AG09319 (cell line): Measurements from ENCODE around the gene RTKN.

Experiments
- DNase-seq: peaks from one replicate; pipeline ENCODE4 v3.0.0-alpha.2; 2010; ENCODE audit warnings: low read depth; ENCODE audit errors: extremely low read depth
- TF ChIP-seq, protein P1 (sequence below): IDR thresholded peaks from 2 replicates; pipeline ENCODE4 v1.5.1; 2011; ENCODE audit warnings: low read depth, mild to moderate bottlenecking, inconsistent platforms, low read length, moderate library complexity

RTKN gene

DNA sequence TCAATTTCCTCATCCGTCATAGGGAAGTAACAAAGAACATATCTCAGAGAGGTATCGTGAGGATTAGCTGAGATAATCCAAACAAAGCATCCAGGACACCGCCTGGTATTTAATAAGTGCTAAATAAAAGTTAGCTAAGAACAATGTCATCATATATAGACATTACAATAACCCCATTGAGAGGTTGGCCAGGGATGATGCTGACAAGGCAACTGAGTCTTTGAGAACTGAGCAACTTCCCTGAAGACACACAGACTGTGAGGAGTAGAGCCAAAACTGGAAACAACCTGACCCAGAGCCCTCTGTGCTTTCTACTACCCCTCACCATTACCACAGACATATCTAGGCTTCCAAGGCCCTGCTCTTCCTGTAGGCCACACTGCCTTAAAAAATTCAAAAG lies 60.0 kb downstream of the RTKN start:
- TF ChIP-seq, protein P1, sequence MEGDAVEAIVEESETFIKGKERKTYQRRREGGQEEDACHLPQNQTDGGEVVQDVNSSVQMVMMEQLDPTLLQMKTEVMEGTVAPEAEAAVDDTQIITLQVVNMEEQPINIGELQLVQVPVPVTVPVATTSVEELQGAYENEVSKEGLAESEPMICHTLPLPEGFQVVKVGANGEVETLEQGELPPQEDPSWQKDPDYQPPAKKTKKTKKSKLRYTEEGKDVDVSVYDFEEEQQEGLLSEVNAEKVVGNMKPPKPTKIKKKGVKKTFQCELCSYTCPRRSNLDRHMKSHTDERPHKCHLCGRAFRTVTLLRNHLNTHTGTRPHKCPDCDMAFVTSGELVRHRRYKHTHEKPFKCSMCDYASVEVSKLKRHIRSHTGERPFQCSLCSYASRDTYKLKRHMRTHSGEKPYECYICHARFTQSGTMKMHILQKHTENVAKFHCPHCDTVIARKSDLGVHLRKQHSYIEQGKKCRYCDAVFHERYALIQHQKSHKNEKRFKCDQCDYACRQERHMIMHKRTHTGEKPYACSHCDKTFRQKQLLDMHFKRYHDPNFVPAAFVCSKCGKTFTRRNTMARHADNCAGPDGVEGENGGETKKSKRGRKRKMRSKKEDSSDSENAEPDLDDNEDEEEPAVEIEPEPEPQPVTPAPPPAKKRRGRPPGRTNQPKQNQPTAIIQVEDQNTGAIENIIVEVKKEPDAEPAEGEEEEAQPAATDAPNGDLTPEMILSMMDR, result no peak
- DNase-seq, result no peak

DNA sequence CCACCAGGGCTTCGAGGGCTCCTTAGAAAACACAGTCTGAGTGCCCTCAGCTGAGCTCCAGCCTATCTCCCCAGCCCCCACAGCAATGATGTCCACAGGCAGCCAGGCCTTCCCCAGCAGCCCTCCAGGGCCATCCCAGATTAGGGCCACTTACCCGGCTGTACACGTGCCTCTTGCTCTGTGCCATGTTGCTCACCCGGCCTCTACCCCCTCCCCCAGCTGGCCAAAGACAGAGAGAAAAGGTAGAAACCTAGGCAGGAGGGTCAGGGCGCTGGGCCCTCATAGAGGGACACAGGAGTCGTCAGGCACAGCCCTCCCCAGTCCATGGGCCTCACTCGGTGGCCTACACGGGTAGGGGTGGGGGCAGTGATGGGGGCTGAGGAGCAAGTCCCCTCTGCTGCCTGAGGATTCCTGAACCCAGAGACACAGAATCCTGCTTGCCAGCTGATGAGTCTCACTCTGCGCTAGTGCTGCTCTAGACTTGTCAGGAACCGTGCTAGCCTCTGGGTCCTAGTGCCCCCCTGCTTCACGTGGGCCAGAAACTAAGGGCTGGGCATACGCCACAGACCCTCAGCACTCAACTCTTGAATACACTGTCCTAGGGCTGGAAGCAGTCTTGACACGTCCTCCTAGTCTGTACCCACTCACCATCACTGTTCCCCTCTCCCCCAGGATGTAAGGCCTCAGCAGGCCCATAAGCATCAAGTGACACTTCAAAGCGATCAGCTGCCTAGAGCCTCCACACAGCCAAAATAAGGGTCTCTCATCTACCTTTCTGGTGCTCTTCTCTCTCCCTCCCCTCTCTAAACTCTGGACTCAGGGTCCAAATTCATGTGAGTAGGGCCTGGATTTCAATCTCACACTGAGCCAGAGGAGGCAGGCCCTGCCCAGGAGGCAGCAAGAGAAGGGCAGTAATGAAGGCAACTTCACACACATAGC lies 61.6 kb downstream of the RTKN start, which contains the start of gene DCTN1:
TSS of gene DCTN1 (minus strand) at position 461 of the 939 bp plus-strand sequence. CDS start at position 187, 274 bp downstream.
- TF ChIP-seq, protein P1, result no peak
- peak; percentile 22 for DNase-seq

DNA sequence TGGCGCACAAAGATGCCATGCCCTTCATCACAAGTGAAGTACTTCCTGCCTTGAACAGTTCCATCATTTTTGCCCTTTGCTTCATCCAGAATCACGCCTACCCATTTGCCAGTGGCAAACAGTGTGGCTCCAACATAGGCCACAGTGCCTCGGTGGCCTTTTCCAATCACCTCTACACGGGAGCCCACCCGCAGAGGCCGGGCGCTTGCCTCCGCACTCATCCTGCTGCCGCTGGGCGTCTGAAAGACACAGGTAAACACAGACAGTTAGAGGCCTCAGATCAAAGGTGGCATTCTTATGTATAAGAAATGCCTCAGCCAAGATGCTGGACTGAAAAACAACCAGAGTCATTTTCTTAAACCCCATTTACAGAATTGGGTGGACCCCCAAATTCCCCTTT lies 63.7 kb downstream of the RTKN start:
- TF ChIP-seq, protein P1, result no peak
- no peak for DNase-seq

DNA sequence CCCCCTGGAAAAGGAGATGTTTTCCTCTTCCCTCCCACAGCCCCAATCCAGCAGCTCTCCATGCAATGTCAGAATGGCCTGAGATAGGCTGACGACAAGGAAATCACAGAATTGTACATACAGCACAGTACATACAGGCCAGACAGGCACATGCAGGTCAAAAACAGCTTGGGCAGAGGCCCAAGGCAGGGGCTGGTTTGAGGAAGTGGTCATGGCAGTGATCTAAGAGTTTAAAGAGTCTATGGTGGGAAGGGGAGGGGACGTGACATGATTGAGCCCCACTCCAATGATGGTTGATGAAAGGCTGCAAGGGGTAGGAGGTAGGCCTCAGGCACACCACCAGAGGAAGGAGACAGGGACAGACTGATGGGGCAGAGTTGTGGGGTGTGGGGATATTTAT lies 65.9 kb downstream of the RTKN start:
- DNase-seq, result no peak
- TF ChIP-seq, protein P1, result no peak
